Measurements from ENCODE around the gene CXCL16.

CXCL16 gene, protein sequence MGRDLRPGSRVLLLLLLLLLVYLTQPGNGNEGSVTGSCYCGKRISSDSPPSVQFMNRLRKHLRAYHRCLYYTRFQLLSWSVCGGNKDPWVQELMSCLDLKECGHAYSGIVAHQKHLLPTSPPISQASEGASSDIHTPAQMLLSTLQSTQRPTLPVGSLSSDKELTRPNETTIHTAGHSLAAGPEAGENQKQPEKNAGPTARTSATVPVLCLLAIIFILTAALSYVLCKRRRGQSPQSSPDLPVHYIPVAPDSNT

DNA sequence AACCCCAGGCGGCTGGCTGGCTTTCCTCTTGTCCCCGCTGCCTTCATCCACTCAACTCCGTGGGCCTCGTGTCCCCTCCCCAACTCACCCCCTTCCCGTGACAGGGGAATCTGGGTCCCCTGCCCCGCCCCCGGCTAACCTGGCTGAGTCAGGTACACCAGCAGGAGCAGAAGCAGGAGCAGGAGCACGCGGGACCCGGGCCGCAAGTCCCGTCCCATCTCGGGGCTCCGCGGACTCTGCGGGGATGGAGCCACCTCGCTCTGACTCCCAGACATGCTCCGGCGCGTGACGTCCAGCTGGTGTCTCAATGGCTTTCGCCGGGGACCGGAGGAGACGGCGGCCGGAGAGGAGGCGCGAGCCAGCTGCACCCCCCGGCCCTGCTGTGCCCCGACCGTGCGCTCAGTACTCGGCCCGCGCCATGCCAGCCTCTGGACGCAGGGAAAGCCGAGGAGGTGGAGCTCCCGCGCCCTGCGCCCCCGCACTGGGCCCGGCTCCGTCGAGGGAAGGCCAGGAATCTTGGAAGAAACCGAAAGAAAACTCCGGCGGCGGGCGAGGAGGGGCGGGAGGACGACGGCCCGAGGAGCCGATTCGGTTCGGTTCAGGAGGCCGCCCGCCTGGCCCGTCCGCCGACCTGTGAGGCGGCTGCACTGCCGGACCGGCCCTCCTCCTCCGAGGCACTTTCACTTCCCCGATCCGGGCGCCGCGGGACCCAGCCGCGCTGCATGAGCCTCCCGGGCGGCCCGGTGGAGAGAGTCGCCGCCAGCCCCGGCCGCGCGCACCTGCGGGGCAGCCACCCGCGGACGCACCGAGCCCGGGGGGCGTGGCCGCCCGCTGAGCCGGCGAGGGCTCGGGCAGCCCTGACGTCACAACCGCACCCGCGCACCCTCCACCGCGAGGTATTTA, at the start of gene CXCL16, which contains the start of gene ZMYND15:
Gene CXCL16 (minus strand): TSS at position 807 of the 903 bp plus-strand sequence. CDS start 589 bp downstream, at position 218.
Gene ZMYND15 (plus strand): TSS at position 712 of the 903 bp plus-strand sequence. CDS start 716 bp downstream, outside the sequence.
- in situ Hi-C loops (cut with MboI; ENCODE audit: low sequenced_read_pairs, unreplicated experiment) = no loop called here
- peak; percentile 88 for DNase-seq (ENCODE audit: low spot score)
- TF ChIP-seq CTCF (IDR thresholded peaks at IDR 0.05; ENCODE audit: borderline replicate concordance, control extremely low read depth, extremely low read depth, insufficient read depth, missing control alignments) = no peak

DNA sequence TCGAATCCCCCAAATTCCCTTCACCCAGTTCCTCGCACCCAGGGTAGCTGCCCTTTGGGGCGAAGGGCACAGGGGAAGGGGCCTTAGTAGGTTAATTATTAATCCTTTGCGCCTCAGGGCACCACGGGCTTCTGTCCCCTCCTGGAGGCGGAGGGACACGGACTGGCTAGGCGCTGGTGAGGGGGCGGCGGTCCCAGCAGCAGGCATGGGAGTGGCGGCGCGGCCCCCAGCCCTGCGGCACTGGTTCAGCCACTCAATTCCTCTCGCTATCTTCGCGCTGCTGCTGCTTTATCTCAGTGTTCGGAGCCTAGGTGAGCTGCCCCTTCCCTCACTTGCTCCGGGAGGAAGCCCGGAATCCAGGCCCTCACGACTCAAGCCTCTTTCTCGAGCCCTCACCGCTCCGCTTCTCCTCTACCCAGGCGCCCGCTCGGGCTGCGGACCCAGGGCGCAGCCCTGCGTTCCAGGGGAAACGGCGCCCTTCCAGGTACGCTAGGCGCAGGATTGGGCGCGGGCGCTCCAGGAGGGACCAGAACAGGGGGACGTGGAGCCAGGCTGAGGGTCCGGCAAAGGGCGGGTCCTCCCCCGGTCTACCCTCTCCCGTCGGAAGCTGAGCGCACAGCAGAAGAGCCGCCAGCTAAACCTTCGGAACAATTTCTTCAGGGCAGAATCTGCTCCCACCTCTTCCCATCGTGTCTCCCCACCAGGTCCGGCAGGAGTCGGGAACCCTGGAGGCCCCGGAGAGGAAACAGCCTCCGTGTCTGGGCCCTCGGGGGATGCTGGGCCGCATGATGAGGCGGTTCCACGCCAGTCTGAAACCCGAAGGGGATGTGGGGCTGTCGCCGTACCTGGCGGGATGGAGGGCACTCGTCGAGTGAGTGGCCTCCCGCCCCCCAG, 49.3 kb upstream of the CXCL16 start, which contains the start of gene GLTPD2:
Gene GLTPD2 (plus strand): TSS at position 158 of the 894 bp plus-strand sequence. CDS start 48 bp downstream, at position 206.
- in situ Hi-C loops (cut with MboI; ENCODE audit: low sequenced_read_pairs, unreplicated experiment) = loop anchor here (10.0 kb wide), 1 partner anchor 96 kb away; no protein-coding TSS in a partner anchor
- DNase-seq (ENCODE audit: low spot score) = peak; percentile 35

GRCh38 chr17:4788159-4788806, 48.6 kb upstream of the CXCL16 start:
- no peak for DNase-seq (ENCODE audit: low spot score)
- in situ Hi-C loops (cut with MboI; ENCODE audit: low sequenced_read_pairs, unreplicated experiment) = loop anchor here (10.0 kb wide), 1 partner anchor 97 kb away; no protein-coding TSS in a partner anchor
- no peak for TF ChIP-seq CTCF (IDR thresholded peaks at IDR 0.05; ENCODE audit: borderline replicate concordance, control extremely low read depth, extremely low read depth, insufficient read depth, missing control alignments)

More for the DNA sequence above, 49.3 kb upstream of the CXCL16 start, which contains the start of gene GLTPD2:
- TF ChIP-seq CTCF (IDR thresholded peaks at IDR 0.05; ENCODE audit: borderline replicate concordance, control extremely low read depth, extremely low read depth, insufficient read depth, missing control alignments) = no peak

GRCh38 chr17:4786516-4786915, 46.8 kb upstream of the CXCL16 start:
- DNase-seq (ENCODE audit: low spot score) = peak; percentile 26
- in situ Hi-C loops (cut with MboI; ENCODE audit: low sequenced_read_pairs, unreplicated experiment) = loop anchor here (10.0 kb wide), 1 partner anchor 98 kb away; no protein-coding TSS in a partner anchor
- no peak for TF ChIP-seq CTCF (IDR thresholded peaks at IDR 0.05; ENCODE audit: borderline replicate concordance, control extremely low read depth, extremely low read depth, insufficient read depth, missing control alignments)

- in situ Hi-C loops (cut with MboI; ENCODE audit: low sequenced_read_pairs, unreplicated experiment) = loop anchor here (10.0 kb wide), 1 partner anchor 99 kb away; no protein-coding TSS in a partner anchor
- peak; percentile 24 for DNase-seq (ENCODE audit: low spot score)
- no peak for TF ChIP-seq CTCF (IDR thresholded peaks at IDR 0.05; ENCODE audit: borderline replicate concordance, control extremely low read depth, extremely low read depth, insufficient read depth, missing control alignments)
Observed at GRCh38 chr17:4786106-4786511, 46.4 kb upstream of the CXCL16 start, which contains the start of gene VMO1. TSS of gene VMO1 (minus strand) at chr17:4786364. CDS start at chr17:4786352, 12 bp downstream.

Measured in GM13976 (cell line).